HCT116 (cell line): ENCODE results near the gene ANO2. TPM values are rescaled to one million over a fixed set of nuclear protein-coding genes. Genes with fewer than 3 reads are reported as not detected.

Experiments
- ATAC-seq: fragments of 200-7000 bp; cut with Tn5 transposase; 2 replicates; pipeline ENCODE4 v1.9.1; 2020; ENCODE audit warnings: mild to moderate bottlenecking, moderate library complexity
- BruUV-seq: library from RNA; stranded (reverse); fragments of 400-500 nt; replicated peaks from 2 replicates; lab custom pipeline; 2021; lab: Mats Ljungman, UMichigan
- CTCF ChIA-PET: fragments of 300-600 bp; sonication (Branson Sonifier 250); formaldehyde crosslinking; loops from one replicate; lab custom pipeline; 2021; ENCODE audit warnings: antibody characterized with exemption; lab: Charles Lee
- POLR2A ChIA-PET: fragments of 300-600, 350-600 bp; sonication (Branson Sonifier 250); formaldehyde crosslinking; loops from one replicate; lab custom pipeline; 2021; ENCODE audit warnings: antibody characterized with exemption; lab: Charles Lee
- RAD21 ChIA-PET, 2 experiments: fragments of 300-600 bp; sonication (Branson Sonifier 250); formaldehyde crosslinking; loops; one replicate each; lab custom pipeline; 2023; ENCODE audit warnings: low total read pairs in 2 of 2; ENCODE audit not compliant: uncharacterized antibody in 2 of 2, unreplicated experiment in 2 of 2, low non-redundant PET in 1 of 2; lab: Charles Lee
- DNase-seq: peaks from one replicate; pipeline ENCODE4 v3.0.0-alpha.2; 2010; ENCODE audit warnings: low read depth, low spot score
- H2AFZ ChIP-seq: fragments of 200-600 bp; shearing (Covaris generic), sonication (generic); 2 replicates; pipeline ENCODE4 v1.6.1; 2017; ENCODE audit warnings: low read depth, mixed run types, mixed read lengths, antibody characterized with exemption, low read length; ENCODE audit not compliant: poor library complexity, severe bottlenecking
- H3K27ac ChIP-seq: 2 replicates; pipeline ENCODE4 v1.5.1; 2012; ENCODE audit warnings: low read depth, low read length
- H3K27me3 ChIP-seq: fragments of 200-600 bp; sonication (generic); 2 replicates; pipeline ENCODE4 v1.6.1; 2016; ENCODE audit warnings: mixed run types, low read length, mixed read lengths; ENCODE audit not compliant: insufficient read depth
- H3K36me3 ChIP-seq, 2 experiments: fragments of 200-500 bp in 1 of 2; fragments of 200-600 bp in 1 of 2; sonication (Bioruptor generic) in 1 of 2; sonication (generic) in 1 of 2; 2 replicates each; pipeline versions ENCODE4 v1.5.1 to v1.6.1; 2014 to 2016; ENCODE audit warnings: low read length in 2 of 2, inconsistent platforms in 1 of 2, mixed read lengths in 1 of 2, mixed run types in 1 of 2; ENCODE audit not compliant: insufficient read depth in 2 of 2, control insufficient read depth in 1 of 2
- H3K4me1 ChIP-seq, 2 experiments: fragments of 200-600 bp in 1 of 2; sonication (generic) in 1 of 2; 2 replicates each; pipeline versions ENCODE4 v1.5.1 to v1.6.1; 2012 to 2017; ENCODE audit warnings: low read length in 2 of 2, inconsistent platforms in 1 of 2, mild to moderate bottlenecking in 1 of 2, mixed read lengths in 1 of 2, mixed run types in 1 of 2, moderate library complexity in 1 of 2; ENCODE audit not compliant: insufficient read depth in 2 of 2, control insufficient read depth in 1 of 2
- H3K4me2 ChIP-seq: fragments of 200-600 bp; sonication (generic); 2 replicates; pipeline ENCODE4 v1.6.1; 2017; ENCODE audit warnings: mixed run types, low read length, mixed read lengths
- H3K4me3 ChIP-seq, 2 experiments: fragments of 200-600 bp in 1 of 2; sonication (generic) in 1 of 2; replicated peaks in 1 of 2; 2 replicates each; pipeline ENCODE4 v1.5.1; 2011 to 2016; ENCODE audit warnings: low read length in 2 of 2, control low read depth in 1 of 2, low read depth in 1 of 2, mild to moderate bottlenecking in 1 of 2, mixed read lengths in 1 of 2, mixed run types in 1 of 2
- H3K79me2 ChIP-seq: fragments of 200-600 bp; sonication (generic); 2 replicates; pipeline ENCODE4 v1.6.1; 2017; ENCODE audit warnings: mild to moderate bottlenecking, mixed run types, low read length, moderate library complexity, mixed read lengths; ENCODE audit not compliant: insufficient read depth
- H3K9ac ChIP-seq: fragments of 200-600 bp; sonication (generic); 2 replicates; pipeline ENCODE4 v1.6.1; 2016; ENCODE audit warnings: low read length, mixed read lengths
- H3K9me2 ChIP-seq: fragments of 200-600 bp; sonication (generic), shearing (Covaris generic); 2 replicates; pipeline ENCODE4 v1.6.1; 2017; ENCODE audit warnings: mixed run types, mild to moderate bottlenecking, moderate library complexity; ENCODE audit not compliant: insufficient read depth
- H3K9me3 ChIP-seq, 2 experiments: fragments of 200-500 bp in 1 of 2; fragments of 200-600 bp in 1 of 2; sonication (Bioruptor generic) in 1 of 2; sonication (generic) in 1 of 2; 2 replicates each; pipeline ENCODE4 v1.6.1; 2014 to 2017; ENCODE audit warnings: low read length in 2 of 2, mixed read lengths in 2 of 2, inconsistent platforms in 1 of 2, low read depth in 1 of 2, mild to moderate bottlenecking in 1 of 2, mixed run types in 1 of 2, moderate library complexity in 1 of 2; ENCODE audit not compliant: control insufficient read depth in 1 of 2, insufficient read depth in 1 of 2
- H4K20me1 ChIP-seq: fragments of 200-600 bp; sonication (generic), shearing (Covaris generic); 2 replicates; pipeline ENCODE4 v1.6.1; 2017; ENCODE audit warnings: mixed run types, mild to moderate bottlenecking, moderate library complexity; ENCODE audit not compliant: insufficient read depth
- CBX3 ChIP-seq: IDR thresholded peaks from 2 replicates; pipeline ENCODE4 v1.6.1; 2012; ENCODE audit warnings: low read depth
- CEBPB ChIP-seq: IDR thresholded peaks from 2 replicates; pipeline ENCODE4 v1.6.1; 2012; ENCODE audit warnings: low read depth
- EGR1 ChIP-seq: IDR thresholded peaks from 2 replicates; pipeline ENCODE4 v1.6.1; 2012; ENCODE audit warnings: low read depth
- EZH2 ChIP-seq: fragments of 200-600 bp; sonication (generic); IDR thresholded peaks from 2 replicates; pipeline ENCODE4 v1.6.1; 2017; ENCODE audit warnings: antibody characterized with exemption, mixed run types
- EZH2phosphoT487 ChIP-seq: fragments of 200-600 bp; IDR thresholded peaks from 2 replicates; pipeline ENCODE4 v1.6.1; 2018; ENCODE audit warnings: antibody characterized with exemption, borderline replicate concordance
- POLR2A ChIP-seq: IDR thresholded peaks from 2 replicates; pipeline ENCODE4 v1.7.0; 2011; ENCODE audit warnings: borderline replicate concordance; ENCODE audit not compliant: insufficient read depth, insufficient read length; ENCODE audit errors: extremely low read depth
- POLR2AphosphoS5 ChIP-seq: IDR thresholded peaks from 2 replicates; pipeline ENCODE4 v1.6.1; 2011; ENCODE audit warnings: mild to moderate bottlenecking, low read depth, low read length, moderate library complexity
- RAD21 ChIP-seq: IDR thresholded peaks from 2 replicates; pipeline ENCODE4 v1.6.1; 2012; ENCODE audit warnings: low read depth, mild to moderate bottlenecking
- SIN3A ChIP-seq: IDR thresholded peaks from 2 replicates; pipeline ENCODE4 v1.6.1; 2012; ENCODE audit warnings: low read depth
- SRF ChIP-seq: IDR thresholded peaks from 2 replicates; pipeline ENCODE4 v1.6.1; 2012; ENCODE audit warnings: low read depth
- TCF7L2 ChIP-seq: IDR thresholded peaks from 2 replicates; pipeline ENCODE4 v1.7.0; 2011; ENCODE audit warnings: borderline replicate concordance, inconsistent platforms; ENCODE audit not compliant: insufficient read depth, insufficient read length; ENCODE audit errors: extremely low read depth
- YY1 ChIP-seq: IDR thresholded peaks from 2 replicates; pipeline ENCODE4 v1.6.1; 2011; ENCODE audit warnings: low read length, low read depth, moderate library complexity, mild to moderate bottlenecking; ENCODE audit not compliant: insufficient replicate concordance; ENCODE audit errors: extremely low read depth
- ZFX ChIP-seq: fragments of 450-650 bp; IDR thresholded peaks from 2 replicates; pipeline ENCODE4 v1.6.1; 2017
- intact Hi-C: fragments of 100-400 bp; cut with micrococcal nuclease; formaldehyde crosslinking; loops from 2 replicates; pipeline ENCODE4 v1.10.0; 2022
- total RNA-seq: library from RNA; stranded (reverse); gene quantifications from one replicate; pipeline ENCODE4 v1.2.1, GENCODE V29; 2021; ENCODE audit not compliant: unreplicated experiment
- TF ChIP-seq, protein P1 (sequence below): IDR thresholded peaks from 2 replicates; pipeline ENCODE4 v1.6.1; 2012
- TF ChIP-seq, protein P2 (sequence below): IDR thresholded peaks from 2 replicates; pipeline ENCODE4 v1.6.1; 2011; ENCODE audit warnings: mild to moderate bottlenecking, low read length, moderate library complexity; ENCODE audit not compliant: insufficient replicate concordance; ENCODE audit errors: extremely low read depth
- TF ChIP-seq, protein P3 (sequence below): IDR thresholded peaks from 2 replicates; pipeline ENCODE4 v1.6.1; 2012

ANO2 gene
- total RNA-seq, 1 experiment from 2014 or later, result not detected

DNA sequence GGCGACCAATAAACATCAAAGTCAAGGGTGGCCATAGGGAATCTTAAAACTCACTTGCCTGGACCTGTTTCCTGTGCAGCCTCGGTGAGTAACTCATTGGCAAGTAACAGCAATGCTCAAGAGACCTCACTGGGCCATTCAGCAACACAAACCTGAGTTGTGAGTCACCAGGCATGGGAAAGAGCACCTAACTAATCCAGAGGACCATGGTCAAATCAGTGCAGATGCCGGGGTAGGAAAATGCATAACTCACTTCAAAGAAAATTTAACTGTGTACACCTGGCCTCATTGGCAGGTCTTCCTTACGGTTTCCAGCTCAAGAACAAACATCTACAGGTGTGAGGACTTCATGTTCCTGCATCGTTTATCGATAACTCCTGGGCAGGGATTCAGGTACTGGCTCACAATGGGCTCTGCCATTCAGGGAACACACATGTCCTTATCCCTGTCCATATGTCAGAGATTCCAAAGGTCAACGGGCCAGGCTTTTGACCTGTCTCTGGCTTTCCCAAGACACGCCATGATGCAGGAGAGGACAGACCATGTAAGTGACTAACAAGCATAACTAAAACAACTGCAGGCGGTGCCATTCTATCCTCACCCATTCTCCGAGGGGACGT, 211.8 kb downstream of the ANO2 start:
- intact Hi-C loops, result no loop called here
- H3K4me3 ChIP-seq, result no peak overlapping the region
- H3K9ac ChIP-seq, result no peak overlapping the region
- H3K9me3 ChIP-seq, result no peaks in the 10 kb centered on the region
- H3K4me1 ChIP-seq, result no peaks in the 10 kb centered on the region
- no peaks in the 10 kb centered on the region for H4K20me1 ChIP-seq
- RAD21 ChIA-PET, result no interaction called here
- no peak overlapping the region for H2AFZ ChIP-seq
- DNase-seq (no peak), ATAC-seq (no peak)
- BruUV-seq, result no TSS peak
- CTCF ChIA-PET, result interaction anchor here (3.4 kb wide), 1 partner anchor 12 kb away, joined by 12 read pairs; no protein-coding TSS in a partner anchor
- TF ChIP-seq POLR2AphosphoS5 (no peak), RAD21 (no peak), CEBPB (no peak), ZFX (no peak), SRF (no peak), EGR1 (no peak), EZH2phosphoT487 (no peak), YY1 (no peak), EZH2 (no peak), SIN3A (no peak), POLR2A (no peak), CBX3 (no peak), TCF7L2 (no peak)
- TF ChIP-seq, protein P1, sequence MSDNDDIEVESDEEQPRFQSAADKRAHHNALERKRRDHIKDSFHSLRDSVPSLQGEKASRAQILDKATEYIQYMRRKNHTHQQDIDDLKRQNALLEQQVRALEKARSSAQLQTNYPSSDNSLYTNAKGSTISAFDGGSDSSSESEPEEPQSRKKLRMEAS, result no peak
- TF ChIP-seq, protein P2, sequence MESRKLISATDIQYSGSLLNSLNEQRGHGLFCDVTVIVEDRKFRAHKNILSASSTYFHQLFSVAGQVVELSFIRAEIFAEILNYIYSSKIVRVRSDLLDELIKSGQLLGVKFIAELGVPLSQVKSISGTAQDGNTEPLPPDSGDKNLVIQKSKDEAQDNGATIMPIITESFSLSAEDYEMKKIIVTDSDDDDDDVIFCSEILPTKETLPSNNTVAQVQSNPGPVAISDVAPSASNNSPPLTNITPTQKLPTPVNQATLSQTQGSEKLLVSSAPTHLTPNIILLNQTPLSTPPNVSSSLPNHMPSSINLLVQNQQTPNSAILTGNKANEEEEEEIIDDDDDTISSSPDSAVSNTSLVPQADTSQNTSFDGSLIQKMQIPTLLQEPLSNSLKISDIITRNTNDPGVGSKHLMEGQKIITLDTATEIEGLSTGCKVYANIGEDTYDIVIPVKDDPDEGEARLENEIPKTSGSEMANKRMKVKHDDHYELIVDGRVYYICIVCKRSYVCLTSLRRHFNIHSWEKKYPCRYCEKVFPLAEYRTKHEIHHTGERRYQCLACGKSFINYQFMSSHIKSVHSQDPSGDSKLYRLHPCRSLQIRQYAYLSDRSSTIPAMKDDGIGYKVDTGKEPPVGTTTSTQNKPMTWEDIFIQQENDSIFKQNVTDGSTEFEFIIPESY, result no peak
- TF ChIP-seq, protein P3, sequence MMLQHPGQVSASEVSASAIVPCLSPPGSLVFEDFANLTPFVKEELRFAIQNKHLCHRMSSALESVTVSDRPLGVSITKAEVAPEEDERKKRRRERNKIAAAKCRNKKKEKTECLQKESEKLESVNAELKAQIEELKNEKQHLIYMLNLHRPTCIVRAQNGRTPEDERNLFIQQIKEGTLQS, result no peak
- H3K79me2 ChIP-seq, result no peaks in the 10 kb centered on the region
- H3K4me2 ChIP-seq, result no peak overlapping the region
- H3K27me3 ChIP-seq, result 0 out of 2 replicates have a peak, but pooled peaks cover 4% of the 10 kb centered on the region
- no peaks in the 10 kb centered on the region for H3K36me3 ChIP-seq
- no peak overlapping the region for H3K27ac ChIP-seq
- H3K9me2 ChIP-seq, result no peaks in the 10 kb centered on the region
- POLR2A ChIA-PET, result no interaction called here
